ENCODE data around the gene YARS1. TPM values are rescaled to one million over a fixed set of nuclear protein-coding genes. Genes with fewer than 3 reads are reported as not detected.

Gene YARS1
- total RNA-seq, 1 donor from 2014 or later = 111 TPM

DNA sequence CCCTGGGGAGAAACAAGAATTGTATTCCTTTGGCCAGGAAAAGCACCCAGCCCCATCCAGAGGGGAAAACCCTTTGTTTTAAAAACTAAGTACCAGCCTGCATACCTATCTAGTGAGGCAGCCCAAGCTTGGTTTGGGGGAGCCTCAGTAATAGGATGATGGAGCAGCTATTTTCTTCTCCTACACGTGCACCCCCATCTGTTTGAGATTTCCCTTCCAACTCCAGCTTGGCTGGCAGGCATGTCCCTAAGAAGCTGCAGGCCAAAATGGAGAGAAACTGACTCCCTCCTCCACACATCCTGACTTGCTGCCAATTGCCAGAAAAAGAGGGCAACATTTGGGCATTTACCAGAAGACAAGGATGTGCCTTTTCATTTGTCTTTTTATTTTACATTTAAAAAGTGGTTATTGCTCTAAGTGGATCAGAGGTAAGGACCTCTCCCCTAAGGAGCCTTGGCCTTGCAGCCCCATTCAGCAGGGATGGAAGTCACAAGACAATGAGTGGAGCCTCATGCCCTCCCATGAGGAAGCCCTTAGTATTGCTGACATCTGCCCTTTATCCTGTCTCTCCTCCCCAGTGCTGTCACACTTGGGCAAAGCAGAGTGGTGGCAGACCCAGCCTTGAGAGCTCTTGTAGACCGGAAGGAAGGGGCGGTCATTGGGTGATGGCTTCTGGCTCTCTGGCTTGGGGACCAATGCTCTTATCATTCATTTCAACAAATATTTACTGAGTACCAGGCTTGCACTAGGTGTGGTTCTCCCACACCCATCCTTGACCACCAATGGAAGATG lies 44.9 kb upstream of the YARS1 start:
- no peak for DNase-seq
- peak; percentile 61 for ATAC-seq
- Histone ChIP-seq H3K27me3 (no peaks in the 10 kb centered on the region), H3K27ac (no peak overlapping the region), H3K4me3 (no peak overlapping the region), H3K9me3 (no peaks in the 10 kb centered on the region), H3K36me3 (peaks cover 9% of the 10 kb centered on the region), H3K4me1 (no peaks in the 10 kb centered on the region)
- intact Hi-C loops (cut with DNase I) = no loop called here
- TF ChIP-seq, protein P1, sequence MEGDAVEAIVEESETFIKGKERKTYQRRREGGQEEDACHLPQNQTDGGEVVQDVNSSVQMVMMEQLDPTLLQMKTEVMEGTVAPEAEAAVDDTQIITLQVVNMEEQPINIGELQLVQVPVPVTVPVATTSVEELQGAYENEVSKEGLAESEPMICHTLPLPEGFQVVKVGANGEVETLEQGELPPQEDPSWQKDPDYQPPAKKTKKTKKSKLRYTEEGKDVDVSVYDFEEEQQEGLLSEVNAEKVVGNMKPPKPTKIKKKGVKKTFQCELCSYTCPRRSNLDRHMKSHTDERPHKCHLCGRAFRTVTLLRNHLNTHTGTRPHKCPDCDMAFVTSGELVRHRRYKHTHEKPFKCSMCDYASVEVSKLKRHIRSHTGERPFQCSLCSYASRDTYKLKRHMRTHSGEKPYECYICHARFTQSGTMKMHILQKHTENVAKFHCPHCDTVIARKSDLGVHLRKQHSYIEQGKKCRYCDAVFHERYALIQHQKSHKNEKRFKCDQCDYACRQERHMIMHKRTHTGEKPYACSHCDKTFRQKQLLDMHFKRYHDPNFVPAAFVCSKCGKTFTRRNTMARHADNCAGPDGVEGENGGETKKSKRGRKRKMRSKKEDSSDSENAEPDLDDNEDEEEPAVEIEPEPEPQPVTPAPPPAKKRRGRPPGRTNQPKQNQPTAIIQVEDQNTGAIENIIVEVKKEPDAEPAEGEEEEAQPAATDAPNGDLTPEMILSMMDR (IDR thresholded peaks at IDR 0.05) = no peak

DNA sequence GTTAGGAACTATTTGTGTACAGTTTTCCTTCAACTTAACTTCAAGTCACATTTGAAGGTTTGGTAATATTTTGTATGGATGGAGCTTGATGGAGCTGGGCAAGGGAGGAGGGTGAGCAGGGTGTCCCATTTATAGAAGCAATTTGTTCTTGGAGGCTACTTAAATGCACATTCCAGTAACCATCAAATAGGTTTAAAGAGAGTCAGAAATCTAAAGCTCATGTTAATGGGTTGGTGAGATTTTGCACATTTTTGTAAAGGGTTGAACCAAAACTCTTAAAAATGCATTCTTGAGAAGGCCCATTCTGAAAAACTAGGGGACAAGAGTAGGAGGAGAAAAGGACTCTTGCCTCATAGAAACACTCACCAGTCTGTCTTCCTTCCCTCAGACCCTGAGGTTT lies 43.4 kb upstream of the YARS1 start:
- DNase-seq (no peak), ATAC-seq (no peak)
- Histone ChIP-seq H3K27ac (no peak overlapping the region), H3K36me3 (peaks cover 24% of the 10 kb centered on the region), H3K4me3 (no peak overlapping the region), H3K27me3 (no peaks in the 10 kb centered on the region), H3K4me1 (no peaks in the 10 kb centered on the region), H3K9me3 (no peaks in the 10 kb centered on the region)
- TF ChIP-seq, protein P1 (IDR thresholded peaks at IDR 0.05) = no peak
- intact Hi-C loops (cut with DNase I) = no loop called here

- no peaks in the 10 kb centered on the region for H3K4me1 ChIP-seq
- TF ChIP-seq, protein P1 (IDR thresholded peaks at IDR 0.05) = no peak
- H3K27me3 ChIP-seq = no peaks in the 10 kb centered on the region
- intact Hi-C loops (cut with DNase I) = no loop called here
- H3K4me3 ChIP-seq = no peak overlapping the region
- H3K36me3 ChIP-seq = peaks cover 31% of the 10 kb centered on the region
- no peak overlapping the region for H3K27ac ChIP-seq
- no peak for DNase-seq
- no peaks in the 10 kb centered on the region for H3K9me3 ChIP-seq
- no peak for ATAC-seq
Measured at GRCh38 chr1:32859915-32860314, 42.8 kb upstream of the YARS1 start.

GRCh38 chr1:32858791-32859190 lies 41.6 kb upstream of the YARS1 start:
- H3K27me3 ChIP-seq = no peaks in the 10 kb centered on the region
- H3K9me3 ChIP-seq = no peaks in the 10 kb centered on the region
- no peak overlapping the region for H3K4me3 ChIP-seq
- peaks cover 42% of the 10 kb centered on the region for H3K36me3 ChIP-seq
- ATAC-seq = no peak
- H3K4me1 ChIP-seq = no peaks in the 10 kb centered on the region
- intact Hi-C loops (cut with DNase I) = no loop called here
- no peak for DNase-seq
- TF ChIP-seq, protein P1 (IDR thresholded peaks at IDR 0.05) = no peak
- no peak overlapping the region for H3K27ac ChIP-seq

DNA sequence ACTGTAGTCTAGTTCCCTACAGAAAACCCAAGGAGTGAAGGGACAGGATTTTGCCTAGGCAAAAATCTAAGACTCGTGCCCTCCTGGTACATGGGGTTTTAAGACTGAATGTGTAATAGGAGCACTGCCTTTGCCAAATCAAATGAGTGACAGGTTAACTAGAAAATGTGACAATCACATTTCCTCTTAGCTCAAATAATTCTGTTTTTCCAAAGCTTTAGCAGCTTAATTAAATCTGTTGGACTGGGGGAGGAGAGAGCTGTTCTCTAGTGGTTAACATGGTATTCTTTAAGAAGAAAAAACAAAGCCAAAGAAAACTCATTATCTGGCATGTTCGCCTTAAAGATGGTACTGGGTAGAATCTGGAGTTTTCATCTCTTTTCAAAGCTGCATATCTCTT lies 41.0 kb upstream of the YARS1 start:
- no peak for ATAC-seq

More for the DNA sequence above, 41.0 kb upstream of the YARS1 start:
- no peaks in the 10 kb centered on the region for H3K27me3 ChIP-seq
- H3K4me3 ChIP-seq = no peak overlapping the region
- no peaks in the 10 kb centered on the region for H3K9me3 ChIP-seq
- intact Hi-C loops (cut with DNase I) = no loop called here
- TF ChIP-seq, protein P1 (IDR thresholded peaks at IDR 0.05) = no peak
- peaks cover 48% of the 10 kb centered on the region for H3K36me3 ChIP-seq
- DNase-seq = no peak
- no peak overlapping the region for H3K27ac ChIP-seq
- no peaks in the 10 kb centered on the region for H3K4me1 ChIP-seq
